Islet precursor cell (in vitro differentiated cells): ENCODE measurements around the gene CACNA2D3.
A peak's percentile ranks its signal among the peaks of the same experiment; 100 is the strongest.

Experiments
- DNase-seq: peaks from one replicate; pipeline ENCODE4 v3.0.0-alpha.2; 2018

The CACNA2D3 gene

GRCh38 chr3:54712539-54712938 is 590.2 kb downstream of the CACNA2D3 start:
- no peak for DNase-seq

- no peak for DNase-seq
These were observed 590.7 kb downstream of the CACNA2D3 start for GRCh38 chr3:54713031-54713430.

GRCh38 chr3:54713455-54713854 is 591.1 kb downstream of the CACNA2D3 start:
- DNase-seq = no peak

- DNase-seq = no peak
These were observed 591.7 kb downstream of the CACNA2D3 start for GRCh38 chr3:54714035-54714434.

GRCh38 chr3:54717506-54717905 is 595.2 kb downstream of the CACNA2D3 start:
- no peak for DNase-seq

- DNase-seq = no peak
These were observed 597.6 kb downstream of the CACNA2D3 start for GRCh38 chr3:54719914-54720313.

GRCh38 chr3:54720604-54721003 is 598.3 kb downstream of the CACNA2D3 start:
- no peak for DNase-seq

- DNase-seq = no peak
These were observed 609.5 kb downstream of the CACNA2D3 start for GRCh38 chr3:54731732-54732445.

GRCh38 chr3:54733106-54734006 is 611.0 kb downstream of the CACNA2D3 start:
- no peak for DNase-seq

- no peak for DNase-seq
These were observed 614.1 kb downstream of the CACNA2D3 start for GRCh38 chr3:54736459-54736858.

- no peak for DNase-seq
These were observed 621.4 kb downstream of the CACNA2D3 start for GRCh38 chr3:54743755-54744154.

GRCh38 chr3:54744291-54744690 is 621.9 kb downstream of the CACNA2D3 start:
- DNase-seq = no peak

GRCh38 chr3:54745843-54746242 is 623.5 kb downstream of the CACNA2D3 start:
- DNase-seq = no peak

GRCh38 chr3:54746722-54747121 is 624.4 kb downstream of the CACNA2D3 start:
- no peak for DNase-seq

GRCh38 chr3:54755756-54756155 is 633.4 kb downstream of the CACNA2D3 start:
- DNase-seq = no peak

GRCh38 chr3:54756330-54756731 is 634.0 kb downstream of the CACNA2D3 start:
- peak; percentile 84 for DNase-seq

GRCh38 chr3:54758461-54758860 is 636.1 kb downstream of the CACNA2D3 start:
- no peak for DNase-seq

- no peak for DNase-seq
These were observed 636.8 kb downstream of the CACNA2D3 start for GRCh38 chr3:54759166-54759565.

- no peak for DNase-seq
These were observed 637.8 kb downstream of the CACNA2D3 start for GRCh38 chr3:54760201-54760600.

- no peak for DNase-seq
These were observed 639.3 kb downstream of the CACNA2D3 start for GRCh38 chr3:54761637-54762036.

- no peak for DNase-seq
These were observed 642.6 kb downstream of the CACNA2D3 start for GRCh38 chr3:54764911-54765310.

GRCh38 chr3:54771050-54771449 is 648.7 kb downstream of the CACNA2D3 start:
- DNase-seq = peak; percentile 87

- DNase-seq = no peak
These were observed 649.7 kb downstream of the CACNA2D3 start for GRCh38 chr3:54772051-54772450.

- peak; percentile 72 for DNase-seq
These were observed 650.4 kb downstream of the CACNA2D3 start for GRCh38 chr3:54772746-54773145.
